ENCODE data around the gene MS4A14.
"Not testable (repeated sequence)": the region's sequence is repeated elsewhere in the genome, so short reads cannot be mapped to it uniquely, and the experiment has no call there.

The MS4A14 gene

GRCh38 chr11:60396382-60396781 lies at the start of gene MS4A14:
Gene MS4A14 (plus strand): TSS chr11:60396459. CDS start chr11:60396579, 120 bp downstream.
- no peak for DNase-seq

GRCh38 chr11:60347084-60347797 lies 49.0 kb upstream of the MS4A14 start:
- DNase-seq = no peak

GRCh38 chr11:60348116-60348515 lies 48.1 kb upstream of the MS4A14 start:
- DNase-seq = no peak

- DNase-seq = no peak
Observed at GRCh38 chr11:60349990-60350389, 46.3 kb upstream of the MS4A14 start.

- DNase-seq = no peak
Observed at GRCh38 chr11:60357771-60358170, 38.5 kb upstream of the MS4A14 start.

- DNase-seq = no peak
Observed at GRCh38 chr11:60360621-60361020, 35.6 kb upstream of the MS4A14 start.

GRCh38 chr11:60362241-60362640 lies 34.0 kb upstream of the MS4A14 start:
- DNase-seq = no peak

GRCh38 chr11:60363542-60364470 lies 32.5 kb upstream of the MS4A14 start:
- peak; percentile 57 for DNase-seq

GRCh38 chr11:60366262-60366904 lies 29.9 kb upstream of the MS4A14 start:
- DNase-seq = not testable (repeated sequence)

GRCh38 chr11:60367009-60367408 lies 29.2 kb upstream of the MS4A14 start:
- DNase-seq = no peak

- DNase-seq = no peak
Observed at GRCh38 chr11:60367896-60368295, 28.4 kb upstream of the MS4A14 start.

- DNase-seq = no peak
Observed at GRCh38 chr11:60370252-60370810, 25.9 kb upstream of the MS4A14 start.

GRCh38 chr11:60370811-60371298 lies 25.4 kb upstream of the MS4A14 start:
- DNase-seq = peak; percentile 56

- DNase-seq = no peak
Observed at GRCh38 chr11:60371386-60371785, 24.9 kb upstream of the MS4A14 start.

GRCh38 chr11:60371854-60372253 lies 24.4 kb upstream of the MS4A14 start:
- no peak for DNase-seq

- DNase-seq = no peak
Observed at GRCh38 chr11:60372767-60373166, 23.5 kb upstream of the MS4A14 start.

GRCh38 chr11:60375316-60375715 lies 20.9 kb upstream of the MS4A14 start:
- no peak for DNase-seq

- DNase-seq = no peak
Observed at GRCh38 chr11:60376601-60377000, 19.7 kb upstream of the MS4A14 start.

- no peak for DNase-seq
Observed at GRCh38 chr11:60377401-60378136, 18.7 kb upstream of the MS4A14 start.

- no peak for DNase-seq
Observed at GRCh38 chr11:60378354-60378753, 17.9 kb upstream of the MS4A14 start, which contains the start of gene MS4A7. Gene MS4A7 (plus strand): TSS chr11:60378532. CDS start chr11:60383142, 4,610 bp downstream.

- DNase-seq = no peak
Observed at GRCh38 chr11:60389279-60389910, 6.9 kb upstream of the MS4A14 start.

- no peak for DNase-seq
Observed at GRCh38 chr11:60390419-60390818, 5.8 kb upstream of the MS4A14 start.
